HG02973 (cell line): Measurements from ENCODE around the gene CFAP46.
"Not testable (repeated sequence)": the region's sequence is repeated elsewhere in the genome, so short reads cannot be mapped to it uniquely, and the experiment has no call there.

ENCODE experiments used
- ATAC-seq: cut with Tn5 transposase; IDR thresholded peaks from one replicate; pipeline ENCODE4 v1.9.1; 2021; ENCODE audit warnings: moderate library complexity; ENCODE audit not compliant: unreplicated experiment

Gene CFAP46

GRCh38 chr10:132929480-132929879 lies 12.9 kb downstream of the CFAP46 start:
- ATAC-seq = no peak

GRCh38 chr10:132928261-132928660 lies 14.1 kb downstream of the CFAP46 start:
- no peak for ATAC-seq

- no peak for ATAC-seq
Observed at GRCh38 chr10:132927824-132928223, 14.5 kb downstream of the CFAP46 start.

GRCh38 chr10:132926777-132927650 lies 15.4 kb downstream of the CFAP46 start:
- ATAC-seq = no peak

GRCh38 chr10:132926070-132926469 lies 16.3 kb downstream of the CFAP46 start:
- ATAC-seq = no peak

GRCh38 chr10:132925614-132926013 lies 16.8 kb downstream of the CFAP46 start:
- ATAC-seq = no peak

GRCh38 chr10:132925071-132925561 lies 17.3 kb downstream of the CFAP46 start:
- ATAC-seq = no peak

- ATAC-seq = no peak
Observed at GRCh38 chr10:132924046-132924952, 18.1 kb downstream of the CFAP46 start.

GRCh38 chr10:132923384-132923783 lies 19.0 kb downstream of the CFAP46 start:
- not testable (repeated sequence) for ATAC-seq

- ATAC-seq = no peak
Observed at GRCh38 chr10:132922872-132923271, 19.5 kb downstream of the CFAP46 start.

GRCh38 chr10:132921818-132922807 lies 20.3 kb downstream of the CFAP46 start:
- no peak for ATAC-seq

GRCh38 chr10:132921086-132921485 lies 21.3 kb downstream of the CFAP46 start:
- no peak for ATAC-seq

- ATAC-seq = no peak
Observed at GRCh38 chr10:132920101-132920925, 22.1 kb downstream of the CFAP46 start.

GRCh38 chr10:132919374-132920100 lies 22.8 kb downstream of the CFAP46 start:
- no peak for ATAC-seq

- no peak for ATAC-seq
Observed at GRCh38 chr10:132918617-132919373, 23.6 kb downstream of the CFAP46 start.

GRCh38 chr10:132918264-132918616 lies 24.1 kb downstream of the CFAP46 start:
- ATAC-seq = no peak

- ATAC-seq = no peak
Observed at GRCh38 chr10:132916956-132917666, 25.3 kb downstream of the CFAP46 start.

GRCh38 chr10:132916421-132916841 lies 25.9 kb downstream of the CFAP46 start:
- no peak for ATAC-seq
